Measurements from ENCODE around the gene HCN2.

The HCN2 gene

GRCh38 chr19:633786-634639, 44.3 kb downstream of the HCN2 start:
- no peaks in the 10 kb centered on the region for H3K9me3 ChIP-seq (ENCODE audit: control insufficient read depth, insufficient read depth, low read depth, low read length)
- H3K4me1 ChIP-seq (ENCODE audit: control insufficient read depth, insufficient read depth, low read length), result peaks cover 3% of the 10 kb centered on the region; the same call in 1 of the 2 replicates
- CTCF ChIA-PET, result interaction anchor here (0.6 to 1.7 kb wide), 3 partner anchors 46 to 582 kb away, joined by 3 read pairs; no protein-coding TSS in a partner anchor
- peak overlapping the region; percentile 69 for H3K4me3 ChIP-seq (ENCODE audit: low read depth, low read length)
- POLR2A ChIA-PET, result interaction anchor here (0.6 to 0.9 kb wide), 5 partner anchors 22 to 204 kb away, joined by 3 to 8 read pairs (median 3); no protein-coding TSS in a partner anchor
- H3K27ac ChIP-seq (ENCODE audit: extremely low read depth, low read depth, low read length), result peak overlapping the region; percentile 11; the same call in 1 of the 2 replicates
- peaks cover 8 to 26% of the 10 kb centered on the region in 2 experiments; a peak in 2 of 3 replicates for H3K36me3 ChIP-seq (ENCODE audit: control insufficient read depth in 2 of 2, insufficient read depth in 1 of 2, low read length in 2 of 2)
- TF ChIP-seq ZNF76 (tag by site-specific recombination; IDR thresholded peaks at IDR 0.05; ENCODE audit: borderline replicate concordance, low read depth) (no peak), ZNF768 (tag by site-specific recombination; IDR thresholded peaks at IDR 0.05) (peak; percentile 74; the same call in 1 of the 2 replicates), ZNF530 (tag by site-specific recombination; IDR thresholded peaks at IDR 0.05; ENCODE audit: low read depth) (no peak), ZNF335 (tag by site-specific recombination; conservative IDR thresholded peaks at IDR 0.05) (peak; percentile 89), ZNF362 (tag by site-specific recombination; IDR thresholded peaks at IDR 0.05) (peak; percentile 87)

GRCh38 chr19:634975-635652, 45.4 kb downstream of the HCN2 start:
- ChIA-PET CTCF (no interaction called here), POLR2A (no interaction called here)
- Histone ChIP-seq H3K27ac (ENCODE audit: extremely low read depth, low read depth, low read length) (no peak overlapping the region), H3K4me1 (ENCODE audit: control insufficient read depth, insufficient read depth, low read length) (peaks cover 3% of the 10 kb centered on the region; the same call in 1 of the 2 replicates), H3K36me3 (ENCODE audit: control insufficient read depth in 2 of 2, insufficient read depth in 1 of 2, low read length in 2 of 2) (peaks cover 8 to 15% of the 10 kb centered on the region in 2 experiments; a peak in 2 of 3 replicates), H3K4me3 (ENCODE audit: low read depth, low read length) (no peak overlapping the region), H3K9me3 (ENCODE audit: control insufficient read depth, insufficient read depth, low read depth, low read length) (no peaks in the 10 kb centered on the region)
- peak; percentile 35; the same call in 1 of the 2 replicates for TF ChIP-seq ZNF600 (tag by site-specific recombination; IDR thresholded peaks at IDR 0.05)
- no peak for TF ChIP-seq ZNF132 (tag by site-specific recombination; IDR thresholded peaks at IDR 0.05; ENCODE audit: borderline replicate concordance)
- TF ChIP-seq ZNF623 (tag by site-specific recombination; IDR thresholded peaks at IDR 0.05), result peak; percentile 94

- H3K27ac ChIP-seq (ENCODE audit: extremely low read depth, low read depth, low read length), result no peak overlapping the region
- POLR2A ChIA-PET, result no interaction called here
- H3K9me3 ChIP-seq (ENCODE audit: control insufficient read depth, insufficient read depth, low read depth, low read length), result no peaks in the 10 kb centered on the region
- H3K4me1 ChIP-seq (ENCODE audit: control insufficient read depth, insufficient read depth, low read length), result peaks cover 3% of the 10 kb centered on the region; the same call in 1 of the 2 replicates
- CTCF ChIA-PET, result no interaction called here
- H3K4me3 ChIP-seq (ENCODE audit: low read depth, low read length), result no peak overlapping the region; the same call in 1 of the 2 replicates
- H3K36me3 ChIP-seq (ENCODE audit: control insufficient read depth in 2 of 2, insufficient read depth in 1 of 2, low read length in 2 of 2), result no peaks in the 10 kb centered on the region
- TF ChIP-seq ZNF658 (tag by site-specific recombination; IDR thresholded peaks at IDR 0.05) (no peak), ZNF223 (tag by site-specific recombination; IDR thresholded peaks at IDR 0.05) (no peak), ZNF692 (tag by site-specific recombination; IDR thresholded peaks at IDR 0.05) (no peak), ZNF518A (tag by site-specific recombination; conservative IDR thresholded peaks at IDR 0.05; ENCODE audit: low read depth) (no peak), REST (tag by site-specific recombination; IDR thresholded peaks at IDR 0.05) (no peak), ZBTB6 (tag by site-specific recombination; IDR thresholded peaks at IDR 0.05) (no peak)
Observed at GRCh38 chr19:638906-639252, 49.2 kb downstream of the HCN2 start.
